HFFc6 (cell line): ENCODE results near the gene EHBP1L1. TPM values are rescaled to one million over a fixed set of nuclear protein-coding genes. Genes with fewer than 3 reads are reported as not detected.
A peak's percentile ranks its signal among the peaks of the same experiment; 100 is the strongest.

Experiments
- DNase-seq: peaks from one replicate; pipeline ENCODE4 v3.0.0-alpha.2; 2018
- H3K27ac Mint-ChIP-seq: 2 replicates; pipeline ENCODE4 v1.8.0; 2020; ENCODE audit warnings: mild to moderate bottlenecking, mixed read lengths
- H3K27me3 Mint-ChIP-seq: 2 replicates; pipeline ENCODE4 v1.8.0; 2021; ENCODE audit warnings: mild to moderate bottlenecking, moderate library complexity, mixed read lengths; ENCODE audit not compliant: insufficient read depth
- H3K36me3 Mint-ChIP-seq: 2 replicates; pipeline ENCODE4 v1.8.0; 2021; ENCODE audit warnings: low read depth, mixed read lengths
- H3K4me1 Mint-ChIP-seq: 2 replicates; pipeline ENCODE4 v1.8.0; 2020; ENCODE audit warnings: low read depth, mixed read lengths
- H3K4me3 Mint-ChIP-seq: 2 replicates; pipeline ENCODE4 v1.8.0; 2020; ENCODE audit warnings: mild to moderate bottlenecking, moderate library complexity, mixed read lengths
- H3K9me3 Mint-ChIP-seq: 2 replicates; pipeline ENCODE4 v1.8.0; 2020; ENCODE audit warnings: mild to moderate bottlenecking, mixed read lengths
- total RNA-seq, 6 experiments: library from RNA; stranded (reverse); fragmentation: NEBNext Ultra II Directional; extraction: Animal tissue kit (Norgen Biotek cat#: 25700); gene quantifications; 2 replicates in 1 of 6; 3 replicates in 5 of 6; pipeline ENCODE4 v1.2.3, GENCODE V29; 2021
- TF ChIP-seq, protein P1 (sequence below): fragments of 200-600 bp; sonication (generic); IDR thresholded peaks from 2 replicates; pipeline ENCODE4 v1.5.0; 2021; ENCODE audit warnings: antibody characterized with exemption, mild to moderate bottlenecking

Gene EHBP1L1
- total RNA-seq, 6 experiments from 2014 or later = 47.5 to 69.3 (median 61.3) TPM

DNA sequence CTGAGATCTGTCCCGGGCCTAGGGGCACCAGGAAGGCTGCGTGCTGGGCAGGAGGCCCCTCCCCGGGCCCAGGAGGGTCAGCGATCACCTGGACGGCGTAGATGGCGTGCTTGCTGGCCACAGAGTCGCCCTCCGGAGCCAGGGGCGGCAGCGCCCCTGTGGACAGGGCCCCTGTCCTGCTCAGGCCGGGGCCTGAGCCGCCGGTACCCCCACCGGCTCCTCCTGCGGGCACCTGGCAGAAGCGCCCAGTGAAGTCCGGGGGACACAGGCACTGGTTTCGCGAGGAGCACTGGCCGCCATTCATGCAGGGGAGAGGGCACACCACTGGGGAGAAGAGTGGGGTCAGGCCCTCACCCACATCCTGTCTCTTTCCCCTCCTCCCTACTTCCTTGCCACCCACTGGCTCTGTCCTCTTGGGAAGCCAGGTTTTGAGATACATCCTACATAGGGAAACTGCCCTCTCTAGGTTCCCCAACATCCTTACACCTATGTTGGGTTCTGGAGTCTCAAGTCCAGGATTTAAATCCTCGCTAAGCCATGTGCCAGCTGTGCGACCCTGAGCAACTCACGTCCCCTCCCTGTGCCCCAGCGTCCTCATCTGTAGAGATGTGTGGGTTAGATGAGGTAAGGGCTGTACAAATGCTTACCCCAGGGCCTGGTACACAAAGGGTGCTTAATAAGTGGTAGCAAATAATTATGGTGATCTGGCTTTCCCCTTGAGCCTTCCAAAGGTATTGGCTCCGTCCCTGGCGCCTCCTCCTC, 21.6 kb upstream of the EHBP1L1 start:
- Mint-ChIP-seq H3K4me1 (peaks cover 40% of the 10 kb centered on the region), H3K27me3 (peaks cover under 1% of the 10 kb centered on the region; the same call in 1 of the 2 replicates), H3K9me3 (no peaks in the 10 kb centered on the region), H3K36me3 (peaks cover 31% of the 10 kb centered on the region), H3K27ac (no peak overlapping the region), H3K4me3 (no peak overlapping the region)
- DNase-seq = no peak
- TF ChIP-seq, protein P1, sequence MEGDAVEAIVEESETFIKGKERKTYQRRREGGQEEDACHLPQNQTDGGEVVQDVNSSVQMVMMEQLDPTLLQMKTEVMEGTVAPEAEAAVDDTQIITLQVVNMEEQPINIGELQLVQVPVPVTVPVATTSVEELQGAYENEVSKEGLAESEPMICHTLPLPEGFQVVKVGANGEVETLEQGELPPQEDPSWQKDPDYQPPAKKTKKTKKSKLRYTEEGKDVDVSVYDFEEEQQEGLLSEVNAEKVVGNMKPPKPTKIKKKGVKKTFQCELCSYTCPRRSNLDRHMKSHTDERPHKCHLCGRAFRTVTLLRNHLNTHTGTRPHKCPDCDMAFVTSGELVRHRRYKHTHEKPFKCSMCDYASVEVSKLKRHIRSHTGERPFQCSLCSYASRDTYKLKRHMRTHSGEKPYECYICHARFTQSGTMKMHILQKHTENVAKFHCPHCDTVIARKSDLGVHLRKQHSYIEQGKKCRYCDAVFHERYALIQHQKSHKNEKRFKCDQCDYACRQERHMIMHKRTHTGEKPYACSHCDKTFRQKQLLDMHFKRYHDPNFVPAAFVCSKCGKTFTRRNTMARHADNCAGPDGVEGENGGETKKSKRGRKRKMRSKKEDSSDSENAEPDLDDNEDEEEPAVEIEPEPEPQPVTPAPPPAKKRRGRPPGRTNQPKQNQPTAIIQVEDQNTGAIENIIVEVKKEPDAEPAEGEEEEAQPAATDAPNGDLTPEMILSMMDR = no peak

GRCh38 chr11:65554842-65555430, 20.9 kb upstream of the EHBP1L1 start:
- Mint-ChIP-seq H3K36me3 (peaks cover 26% of the 10 kb centered on the region), H3K4me3 (peak overlapping the region; percentile 89; the same call in 1 of the 2 replicates), H3K9me3 (no peaks in the 10 kb centered on the region), H3K4me1 (peaks cover 47% of the 10 kb centered on the region), H3K27me3 (no peaks in the 10 kb centered on the region; the same call in 1 of the 2 replicates), H3K27ac (peak overlapping the region; percentile 91)
- DNase-seq = no peak
- TF ChIP-seq, protein P1 = no peak

DNA sequence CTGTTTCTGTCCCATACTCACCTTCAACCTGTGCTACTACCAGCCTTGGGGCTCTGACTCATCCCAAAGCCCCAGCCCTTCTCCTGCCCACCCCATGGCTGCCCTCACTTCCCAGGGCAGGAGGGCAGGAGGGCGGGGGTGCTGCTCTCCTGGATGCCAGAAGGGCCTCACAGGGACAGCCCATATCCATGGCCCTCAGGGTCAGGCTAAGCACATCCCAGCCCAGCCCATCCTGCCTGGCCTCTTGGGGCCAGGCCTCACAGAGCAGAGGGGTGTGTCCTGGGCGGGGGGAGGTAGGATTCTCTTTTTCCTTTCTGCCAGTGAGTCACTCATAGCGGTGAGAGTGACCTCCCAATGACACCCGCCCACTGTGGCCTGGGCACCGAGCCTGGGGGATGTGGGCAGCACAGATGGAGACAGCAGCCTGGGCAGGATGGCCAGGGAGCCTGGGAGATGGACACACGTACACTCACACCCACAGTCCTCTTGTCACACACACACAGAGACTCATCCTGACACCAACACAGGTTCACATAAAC, 20.1 kb upstream of the EHBP1L1 start:
- TF ChIP-seq, protein P1 = no peak
- Mint-ChIP-seq H3K27me3 (no peaks in the 10 kb centered on the region; the same call in 1 of the 2 replicates), H3K36me3 (peaks cover 24% of the 10 kb centered on the region), H3K4me1 (peaks cover 55% of the 10 kb centered on the region), H3K4me3 (peak overlapping the region; percentile 89), H3K27ac (peak overlapping the region; percentile 91), H3K9me3 (no peaks in the 10 kb centered on the region)
- DNase-seq = peak; percentile 82

DNA sequence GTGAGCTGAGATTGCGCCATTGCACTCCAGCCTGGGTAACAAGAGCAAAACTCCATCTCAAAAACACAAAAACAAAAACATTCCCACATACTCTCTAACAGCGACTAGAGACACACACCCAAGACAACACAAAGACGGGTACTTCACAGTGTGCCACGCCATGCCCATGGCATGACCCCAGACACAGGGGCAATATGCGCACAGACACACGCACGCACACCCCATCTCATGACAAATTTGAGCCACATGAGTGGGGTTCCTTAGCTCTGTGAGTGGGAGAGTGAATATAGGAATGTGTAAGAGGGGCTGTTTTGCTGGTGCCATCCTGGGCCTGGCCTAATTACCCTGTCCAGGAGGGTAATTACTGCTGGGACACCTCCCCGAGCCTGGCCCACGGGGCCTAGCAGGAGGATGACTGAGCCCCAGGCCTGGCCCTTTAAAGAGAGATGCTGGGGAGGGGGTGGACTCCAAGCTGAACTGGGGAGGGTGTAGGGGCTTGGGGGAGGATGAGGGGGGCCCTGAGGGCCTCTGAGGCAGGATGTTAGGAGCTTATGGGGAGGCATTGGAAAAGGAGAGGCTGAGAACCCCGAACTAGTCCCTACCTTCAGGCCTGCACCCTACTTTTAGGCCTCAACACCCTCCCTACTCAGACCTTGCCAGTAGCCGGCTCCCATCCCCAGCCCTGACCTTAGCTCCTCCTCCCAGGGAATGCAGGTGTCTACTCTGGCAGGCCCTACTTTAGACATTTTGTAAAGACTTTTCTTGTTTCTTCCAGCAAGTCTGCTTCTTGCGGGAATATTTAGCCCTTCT, 19.2 kb upstream of the EHBP1L1 start:
- H3K9me3 Mint-ChIP-seq = no peaks in the 10 kb centered on the region
- H3K27ac Mint-ChIP-seq = peak overlapping the region; percentile 91
- no peaks in the 10 kb centered on the region; the same call in 1 of the 2 replicates for H3K27me3 Mint-ChIP-seq
- peaks cover 64% of the 10 kb centered on the region for H3K4me1 Mint-ChIP-seq
- peaks cover 15% of the 10 kb centered on the region for H3K36me3 Mint-ChIP-seq
- TF ChIP-seq, protein P1 = no peak
- H3K4me3 Mint-ChIP-seq = peak overlapping the region; percentile 89
- no peak for DNase-seq

DNA sequence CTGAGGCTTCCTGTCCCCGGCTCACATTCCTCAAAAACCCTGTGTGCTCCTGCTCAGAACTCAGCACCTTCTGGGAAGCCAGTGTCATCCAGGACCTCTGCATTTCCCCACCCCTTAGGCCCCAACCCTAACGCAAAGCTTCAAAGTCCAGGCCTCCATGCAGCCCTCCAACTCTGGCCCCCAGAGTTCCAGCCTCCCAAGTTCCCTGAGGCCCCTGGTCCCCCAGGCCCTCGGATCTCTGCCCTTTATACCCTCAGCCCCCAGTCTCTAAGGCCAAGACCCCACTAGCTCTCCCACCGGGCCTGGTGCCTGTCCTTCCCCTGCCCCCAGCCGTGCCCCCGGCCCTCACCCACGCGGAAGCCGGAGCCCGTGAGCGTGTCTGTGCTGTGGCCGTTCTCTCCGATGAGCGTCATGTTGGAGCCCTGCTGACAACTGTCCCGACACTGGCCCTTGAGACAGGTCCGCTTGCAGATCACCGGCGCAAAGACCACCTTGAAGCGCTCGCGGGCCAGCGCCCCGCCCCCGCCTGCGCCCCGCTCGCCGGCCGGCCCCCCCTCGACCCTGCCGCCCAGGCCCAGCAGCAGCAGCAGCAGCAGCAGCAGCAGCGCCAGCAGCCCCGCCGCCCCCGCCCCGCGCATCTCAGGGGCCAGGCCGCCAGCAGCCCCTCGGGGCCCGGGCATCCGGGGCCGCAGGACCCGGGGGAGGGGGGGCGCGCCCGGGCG, 18.4 kb upstream of the EHBP1L1 start:
- Mint-ChIP-seq H3K36me3 (peaks cover 7% of the 10 kb centered on the region), H3K9me3 (no peaks in the 10 kb centered on the region), H3K27ac (peak overlapping the region; percentile 91), H3K27me3 (no peaks in the 10 kb centered on the region; the same call in 1 of the 2 replicates), H3K4me3 (peak overlapping the region; percentile 89), H3K4me1 (peaks cover 68% of the 10 kb centered on the region)
- no peak for DNase-seq
- TF ChIP-seq, protein P1 = no peak
